IMR-90 (cell line): Measurements from ENCODE around the gene APC2. TPM values are rescaled to one million over a fixed set of nuclear protein-coding genes. Genes with fewer than 3 reads are reported as not detected.

ENCODE experiments used
- ATAC-seq: fragments of 200-7000 bp; cut with Tn5 transposase; 2 replicates; pipeline ENCODE4 v1.9.1; 2020; ENCODE audit warnings: low read depth, mild to moderate bottlenecking, moderate library complexity
- BruUV-seq: library from RNA; stranded (reverse); fragments of 400-500 nt; replicated peaks from 2 replicates; lab custom pipeline; 2021; lab: Mats Ljungman, UMichigan
- CTCF ChIA-PET: fragments of 300-600 bp; formaldehyde crosslinking; extraction: SDS; loops from one replicate; lab custom pipeline; 2021; ENCODE audit warnings: antibody characterized with exemption; lab: Yijun Ruan, JAX
- POLR2A ChIA-PET: fragments of 300-600 bp; sonication (Branson Sonifier 250); formaldehyde crosslinking; loops from one replicate; lab custom pipeline; 2022; ENCODE audit warnings: antibody characterized with exemption; ENCODE audit not compliant: unreplicated experiment; lab: Charles Lee
- DNase-seq: peaks from one replicate; pipeline ENCODE4 v3.0.0; 2013
- H2AFZ ChIP-seq: replicated peaks from 2 replicates; pipeline ENCODE3; 2013; ENCODE audit warnings: low read length, mild to moderate bottlenecking; ENCODE audit not compliant: poor library complexity
- H2AK5ac ChIP-seq: 2 replicates; pipeline ENCODE4 v1.6.1; 2013; ENCODE audit warnings: low read depth, low read length, inconsistent platforms
- H2AK9ac ChIP-seq: replicated peaks from 2 replicates; pipeline ENCODE3; 2013; ENCODE audit warnings: mild to moderate bottlenecking, low read depth, low read length, moderate library complexity; ENCODE audit not compliant: poor library complexity
- H2BK120ac ChIP-seq: 2 replicates; pipeline ENCODE4 v1.6.1; 2013; ENCODE audit warnings: low read depth, low read length, inconsistent platforms
- H2BK15ac ChIP-seq: 3 replicates; pipeline ENCODE4 v1.6.1; 2013; ENCODE audit warnings: low read depth, low read length, inconsistent platforms
- H2BK20ac ChIP-seq: 2 replicates; pipeline ENCODE4 v1.6.1; 2013; ENCODE audit warnings: low read depth, mild to moderate bottlenecking, inconsistent platforms, low read length, moderate library complexity
- H2BK5ac ChIP-seq: 2 replicates; pipeline ENCODE4 v1.6.1; 2013; ENCODE audit warnings: mild to moderate bottlenecking, low read depth, low read length, inconsistent platforms; ENCODE audit not compliant: poor library complexity, severe bottlenecking
- H3K14ac ChIP-seq: replicated peaks from 2 replicates; pipeline ENCODE4 v1.6.1; 2013; ENCODE audit warnings: low read depth, low read length, inconsistent platforms
- H3K18ac ChIP-seq: 2 replicates; pipeline ENCODE4 v1.6.1; 2013; ENCODE audit warnings: low read depth, low read length, control low read depth
- H3K23ac ChIP-seq: 2 replicates; pipeline ENCODE4 v1.6.1; 2013; ENCODE audit warnings: low read depth, low read length, inconsistent platforms
- H3K27ac ChIP-seq: 2 replicates; pipeline ENCODE4 v1.5.1; 2013; ENCODE audit warnings: mild to moderate bottlenecking, control low read depth, low read length; ENCODE audit not compliant: insufficient read depth
- H3K27me3 ChIP-seq: 2 replicates; pipeline ENCODE4 v1.6.1; 2013; ENCODE audit warnings: low read length; ENCODE audit not compliant: control insufficient read depth, insufficient read depth
- H3K36me3 ChIP-seq: 2 replicates; pipeline ENCODE4 v1.6.1; 2013; ENCODE audit warnings: low read length, mixed read lengths; ENCODE audit not compliant: control insufficient read depth, insufficient read depth
- H3K4ac ChIP-seq: 2 replicates; pipeline ENCODE4 v1.6.1; 2013; ENCODE audit warnings: low read depth, low read length, inconsistent platforms
- H3K4me1 ChIP-seq: 2 replicates; pipeline ENCODE4 v1.6.1; 2013; ENCODE audit warnings: low read length, mixed read lengths; ENCODE audit not compliant: control insufficient read depth, insufficient read depth
- H3K4me2 ChIP-seq: 2 replicates; pipeline ENCODE4 v1.6.1; 2013; ENCODE audit warnings: low read depth, mild to moderate bottlenecking, control low read depth, low read length, moderate library complexity
- H3K4me3 ChIP-seq: 2 replicates; pipeline ENCODE4 v1.5.1; 2013; ENCODE audit warnings: low read depth, mild to moderate bottlenecking, control low read depth, low read length, moderate library complexity; ENCODE audit not compliant: insufficient read depth
- H3K56ac ChIP-seq: 2 replicates; pipeline ENCODE4 v1.6.1; 2013; ENCODE audit warnings: low read length, inconsistent platforms; ENCODE audit not compliant: insufficient read depth; ENCODE audit errors: extremely low read depth
- H3K79me1 ChIP-seq, 2 experiments: 2 replicates each; pipeline ENCODE4 v1.6.1; 2013; ENCODE audit warnings: low read length in 2 of 2, inconsistent platforms in 1 of 2, low read depth in 1 of 2
- H3K9ac ChIP-seq: 2 replicates; pipeline ENCODE4 v1.6.1; 2013; ENCODE audit warnings: low read depth, low read length, control low read depth
- H3K9me1 ChIP-seq: 2 replicates; pipeline ENCODE4 v1.6.1; 2013; ENCODE audit warnings: low read length, inconsistent platforms; ENCODE audit not compliant: insufficient read depth
- H3K9me3 ChIP-seq: 2 replicates; pipeline ENCODE4 v1.6.1; 2013; ENCODE audit warnings: low read length; ENCODE audit not compliant: control insufficient read depth, insufficient read depth
- H4K20me1 ChIP-seq: 2 replicates; pipeline ENCODE4 v1.6.1; 2013; ENCODE audit warnings: low read length, inconsistent platforms; ENCODE audit not compliant: insufficient read depth
- H4K5ac ChIP-seq: 2 replicates; pipeline ENCODE4 v1.6.1; 2013; ENCODE audit warnings: mild to moderate bottlenecking, low read depth, low read length, control low read depth
- H4K8ac ChIP-seq, 2 experiments: 2 replicates each; pipeline ENCODE4 v1.6.1; 2013; ENCODE audit warnings: low read depth in 2 of 2, low read length in 2 of 2, control low read depth in 1 of 2, inconsistent platforms in 1 of 2
- H4K91ac ChIP-seq: 2 replicates; pipeline ENCODE4 v1.6.1; 2013; ENCODE audit warnings: low read depth, low read length, inconsistent platforms; ENCODE audit not compliant: insufficient read depth
- BHLHE40 ChIP-seq: fragments of 150-350 bp; IDR thresholded peaks from 2 replicates; pipeline ENCODE4 v1.6.1; 2016; ENCODE audit warnings: mild to moderate bottlenecking, low read depth, low read length
- CEBPB ChIP-seq: IDR thresholded peaks from 2 replicates; pipeline ENCODE4 v1.6.1; 2012; ENCODE audit warnings: low read depth, low read length, improper control_type of control experiment
- CTCF ChIP-seq: conservative IDR thresholded peaks from 2 replicates; pipeline ENCODE4 v1.5.1; 2012; ENCODE audit warnings: mild to moderate bottlenecking, low read depth, low read length, improper control_type of control experiment
- NFE2L2 ChIP-seq: fragments of 150-350 bp; IDR thresholded peaks from 2 replicates; pipeline ENCODE4 v1.6.1; 2016; ENCODE audit warnings: low read depth, mild to moderate bottlenecking, low read length
- POLR2A ChIP-seq: IDR thresholded peaks from 2 replicates; pipeline ENCODE4 v1.6.1; 2012; ENCODE audit warnings: mild to moderate bottlenecking, low read depth, low read length
- RFX5 ChIP-seq: IDR thresholded peaks from 2 replicates; pipeline ENCODE4 v1.8.0; 2012; ENCODE audit warnings: low read depth, mild to moderate bottlenecking, low read length, moderate library complexity
- WGBS, 2 experiments: methylation state at CpG; one replicate each; pipeline versions ENCODE4 v1.1.5 to v1.1.7; 2013; ENCODE audit warnings: missing lambda C conversion rate in 2 of 2; ENCODE audit not compliant: insufficient read length in 1 of 2; ENCODE audit errors: extremely low coverage in 2 of 2; 5-methylcytosine and 5-hydroxymethylcytosine counted together
- dilution Hi-C: fragments of 300-500 bp; cut with HindIII; formaldehyde crosslinking; loops from one replicate; pipeline ENCODE4 v1.14.3; 2018; ENCODE audit warnings: low sequenced_read_pairs; ENCODE audit not compliant: unreplicated experiment
- in situ Hi-C: fragments of 300-500 bp; cut with MboI; formaldehyde crosslinking; loops from 3 replicates; pipeline ENCODE4 v1.14.3; 2019; ENCODE audit warnings: low sequenced_read_pairs, inconsistent platforms, mixed read lengths
- intact Hi-C: fragments of 100-400 bp; cut with micrococcal nuclease; formaldehyde crosslinking; loops from 2 replicates; pipeline ENCODE4 v1.10.0; 2022
- polyA plus RNA-seq, 3 experiments: library from polyadenylated mRNA; depleted of rRNA; stranded (reverse); fragments of >200 nt; gene quantifications; 2 replicates each; pipeline ENCODE4 v1.2.3, GENCODE V29; 2012; ENCODE audit warnings: low replicate concordance in 1 of 3
- total RNA-seq: library from RNA; depleted of rRNA; stranded (reverse); fragments of >200 nt; gene quantifications from 2 replicates; pipeline ENCODE4 v1.2.3, GENCODE V29; 2012
- TF ChIP-seq, protein P1 (sequence below): fragments of 150-350 bp; IDR thresholded peaks from 2 replicates; pipeline ENCODE4 v1.6.1; 2017; ENCODE audit warnings: mild to moderate bottlenecking, antibody characterized with exemption, low read length, low read depth

APC2 gene
- total and polyA plus RNA-seq, 2 of the 4 experiments (the other 2 are of a cell fraction): 0.36 to 0.41 TPM

GRCh38 chr19:1428738-1429391, 21.1 kb upstream of the APC2 start:
- peaks cover 25 to 72% of the 10 kb centered on the region in 2 experiments for H3K79me1 ChIP-seq
- CTCF ChIA-PET: no interaction called here
- H2BK20ac ChIP-seq: no peak overlapping the region
- H2AK9ac ChIP-seq: no peak overlapping the region
- intact Hi-C loops (no loop called here), in situ Hi-C loops (no loop called here), dilution Hi-C loops (no loop called here)
- H2BK120ac ChIP-seq: no peak overlapping the region
- H2AK5ac ChIP-seq: no peak overlapping the region
- no peak overlapping the region for H4K8ac ChIP-seq
- H3K36me3 ChIP-seq: peaks cover 72% of the 10 kb centered on the region
- H3K9ac ChIP-seq: no peak overlapping the region
- H3K27ac ChIP-seq: no peak overlapping the region
- no peak overlapping the region for H4K91ac ChIP-seq
- DNase-seq: no peak
- no peak overlapping the region for H3K23ac ChIP-seq
- no peak overlapping the region for H2AFZ ChIP-seq
- H4K20me1 ChIP-seq: peaks cover 39% of the 10 kb centered on the region
- 0 out of 2 replicates have a peak, but pooled peaks cover 3% of the 10 kb centered on the region for H3K9me1 ChIP-seq
- H3K9me3 ChIP-seq: no peaks in the 10 kb centered on the region
- no peaks in the 10 kb centered on the region for H3K27me3 ChIP-seq
- H3K4me2 ChIP-seq: no peak overlapping the region
- no peak for ATAC-seq
- H3K14ac ChIP-seq: no peak overlapping the region
- H3K4me1 ChIP-seq: no peaks in the 10 kb centered on the region
- H4K5ac ChIP-seq: no peak overlapping the region
- WGBS, 2 experiments: 95% methylated on average over 35 of the region's 41 CpGs; no CpG with 5 or more reads in 1 of the 2 experiments
- no peak overlapping the region for H3K56ac ChIP-seq
- no peak overlapping the region for H3K4ac ChIP-seq
- no TSS peak for BruUV-seq
- no peak overlapping the region for H3K4me3 ChIP-seq
- POLR2A ChIA-PET: no interaction called here
- TF ChIP-seq RFX5 (no peak), CTCF (no peak), BHLHE40 (no peak), CEBPB (no peak), POLR2A (no peak), NFE2L2 (no peak)
- TF ChIP-seq, protein P1, sequence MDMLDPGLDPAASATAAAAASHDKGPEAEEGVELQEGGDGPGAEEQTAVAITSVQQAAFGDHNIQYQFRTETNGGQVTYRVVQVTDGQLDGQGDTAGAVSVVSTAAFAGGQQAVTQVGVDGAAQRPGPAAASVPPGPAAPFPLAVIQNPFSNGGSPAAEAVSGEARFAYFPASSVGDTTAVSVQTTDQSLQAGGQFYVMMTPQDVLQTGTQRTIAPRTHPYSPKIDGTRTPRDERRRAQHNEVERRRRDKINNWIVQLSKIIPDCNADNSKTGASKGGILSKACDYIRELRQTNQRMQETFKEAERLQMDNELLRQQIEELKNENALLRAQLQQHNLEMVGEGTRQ: no peak
- no peak overlapping the region for H2BK5ac ChIP-seq
- no peak overlapping the region for H2BK15ac ChIP-seq
- no peak overlapping the region for H3K18ac ChIP-seq
